AG08395 (cell line): Measurements from ENCODE around the gene SDCBP2.

Experiments used
- DNase-seq: peaks from one replicate; pipeline ENCODE4 v3.0.0; 2012; ENCODE audit warnings: mixed read lengths, low spot score

SDCBP2 gene

DNA sequence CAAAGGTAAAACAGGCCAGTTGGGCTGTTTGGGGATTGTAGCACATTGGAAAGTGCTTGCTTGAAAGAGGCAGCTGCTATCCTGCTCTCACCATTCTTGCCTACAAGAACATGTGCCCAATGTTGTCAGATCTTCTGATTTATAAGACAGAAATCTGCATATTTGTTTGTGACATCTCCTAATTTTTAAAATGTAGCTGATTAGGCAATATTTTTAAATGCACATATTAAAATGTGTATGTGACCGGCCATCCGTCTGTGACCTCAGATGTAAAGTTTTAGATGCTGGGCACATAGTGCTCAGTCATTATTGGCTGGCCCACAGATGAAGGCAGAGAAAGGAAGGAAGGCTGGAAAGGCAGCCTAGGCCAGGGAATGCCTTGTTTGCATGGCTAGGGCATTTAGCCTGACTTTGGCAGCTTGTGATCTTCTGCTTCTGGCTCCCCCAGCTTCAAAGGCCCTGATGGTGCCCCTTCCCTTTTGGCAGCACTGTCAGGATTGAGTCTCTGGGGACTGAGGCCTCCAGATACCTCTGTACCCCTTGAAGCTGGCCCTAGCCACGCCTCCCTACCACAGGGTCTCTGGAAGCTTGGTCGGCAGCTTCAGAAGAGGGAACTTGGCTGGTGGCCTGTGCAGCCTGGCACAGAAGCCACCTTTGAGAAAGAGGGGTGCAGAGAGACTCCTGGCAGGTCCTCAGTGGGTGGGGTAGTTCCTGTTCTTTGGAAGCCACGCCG lies 56.4 kb downstream of the SDCBP2 start:
- DNase-seq, result no peak

DNA sequence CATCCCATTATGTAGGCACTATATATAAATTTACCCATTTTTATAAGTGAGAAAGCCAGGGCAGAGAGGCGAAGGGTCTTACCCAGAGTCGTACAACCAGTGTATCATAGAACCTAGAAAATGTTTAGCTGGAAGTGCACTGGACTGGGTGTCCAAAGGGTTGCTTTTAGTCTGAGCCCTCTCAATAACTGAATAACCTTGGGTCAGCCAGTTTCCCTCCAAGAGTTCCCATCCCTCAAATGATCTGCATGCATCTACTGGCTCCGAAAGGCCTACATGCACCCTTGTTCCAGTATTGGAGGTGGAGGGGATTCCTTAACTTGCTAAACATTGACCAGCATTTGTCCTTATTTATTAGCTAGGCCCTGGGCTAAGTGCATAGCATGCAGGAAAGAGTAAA lies 59.1 kb downstream of the SDCBP2 start:
- DNase-seq, result no peak

DNA sequence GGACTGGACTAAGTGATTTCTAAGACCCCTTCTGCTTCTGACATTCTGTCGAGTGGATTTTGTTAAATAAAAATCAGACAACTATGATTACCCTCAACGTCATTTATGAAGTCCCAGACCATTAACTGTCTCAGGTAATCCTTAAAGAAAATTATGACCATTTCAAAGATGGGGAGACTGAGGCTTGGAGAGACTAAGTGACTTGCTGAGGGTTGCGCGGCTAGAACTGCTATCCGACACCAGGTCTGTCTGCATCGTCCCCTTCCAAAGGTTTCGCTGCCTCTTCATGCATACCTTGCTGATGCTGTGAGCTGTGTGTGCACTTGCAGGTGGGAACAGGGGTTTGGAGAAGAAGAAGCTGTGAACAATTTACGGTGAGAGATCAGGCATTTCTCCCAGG lies 59.7 kb downstream of the SDCBP2 start:
- no peak for DNase-seq

DNA sequence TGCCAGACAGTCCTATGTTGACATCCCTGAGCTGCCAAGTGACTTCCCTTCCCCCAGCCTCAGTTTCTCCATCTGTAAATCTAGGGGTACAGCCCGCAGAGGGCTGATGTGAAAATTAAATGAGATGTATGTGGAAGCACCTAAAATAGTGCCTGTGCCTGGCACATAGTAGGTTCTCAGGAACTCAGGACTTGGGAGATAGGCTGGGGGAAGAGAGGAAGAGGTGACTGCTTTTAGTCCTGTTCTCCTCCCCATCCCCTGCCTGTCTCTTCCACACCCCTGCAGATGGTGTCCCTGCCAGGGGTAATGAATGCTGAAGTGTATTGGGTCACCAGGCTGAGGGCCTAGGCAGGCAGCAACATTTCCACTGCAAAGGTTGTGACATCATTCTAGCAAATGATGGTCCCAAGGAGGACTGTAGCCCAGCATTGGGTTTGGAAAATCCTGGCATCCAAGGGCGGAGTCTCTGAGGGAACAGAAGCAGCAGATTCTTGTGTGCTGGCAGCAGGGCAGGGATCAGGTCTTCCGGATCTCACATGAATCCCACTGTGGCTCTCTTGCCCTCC lies 61.0 kb downstream of the SDCBP2 start:
- no peak for DNase-seq

DNA sequence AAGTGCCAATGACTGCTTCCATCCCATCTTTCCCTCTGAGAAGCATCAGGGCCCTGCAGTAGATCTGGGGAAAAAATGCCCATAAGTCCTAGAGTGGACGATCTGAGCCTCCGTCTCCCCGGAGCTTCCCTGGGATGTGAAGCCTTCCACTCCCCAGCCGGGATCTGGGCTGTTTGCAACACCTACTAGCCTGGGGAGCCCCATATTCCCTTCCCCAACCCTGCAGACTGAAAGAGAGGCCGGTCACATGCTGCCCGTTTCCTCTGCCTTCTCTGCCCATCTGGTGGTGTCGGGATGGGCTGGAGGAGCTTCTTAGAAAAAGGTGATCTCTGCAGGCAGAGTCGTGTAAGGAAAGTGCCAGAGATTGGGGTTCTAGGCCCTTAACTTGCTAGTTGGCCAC lies 61.8 kb downstream of the SDCBP2 start:
- DNase-seq, result no peak

DNA sequence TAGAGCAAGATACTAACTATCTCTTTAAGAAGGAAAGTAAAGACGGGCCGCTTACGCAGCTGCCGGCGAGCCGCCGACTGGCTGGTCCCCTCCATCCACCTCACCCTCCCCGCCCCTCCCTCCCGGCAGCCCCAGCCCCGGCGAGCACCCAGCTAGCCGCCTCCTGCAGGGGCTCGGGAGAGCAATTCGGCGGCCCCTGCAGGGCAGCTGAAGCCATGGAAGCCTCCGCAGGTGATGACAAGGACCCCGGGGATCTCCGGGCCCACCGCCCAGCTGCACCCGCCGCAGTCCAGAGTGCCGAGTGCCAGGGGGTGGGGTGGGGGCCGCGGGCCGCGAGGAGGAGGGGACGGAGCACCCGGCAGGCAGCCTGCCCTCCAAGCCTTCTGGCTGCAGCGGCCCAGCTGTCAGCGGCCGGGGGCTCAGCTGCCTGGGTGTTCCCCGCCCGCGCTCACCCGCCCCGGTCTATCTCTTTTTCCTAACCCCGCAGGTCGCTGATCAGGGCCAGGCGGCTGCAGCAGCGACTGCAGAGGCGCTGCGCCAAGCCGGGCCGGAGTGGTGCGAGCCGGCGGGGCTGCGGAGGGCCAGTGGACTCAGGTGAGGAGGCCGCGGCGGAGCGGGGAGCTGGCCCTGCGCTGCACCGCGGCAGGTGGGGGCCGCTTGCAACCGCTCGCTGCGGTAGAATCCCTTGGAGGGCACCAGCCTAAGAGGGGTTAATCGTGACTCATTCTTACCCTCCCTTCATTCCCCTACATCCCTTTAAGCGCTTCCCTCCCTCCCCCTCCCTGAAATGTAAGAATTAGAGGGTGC lies 62.6 kb downstream of the SDCBP2 start, which contains the start of gene SNPH:
Gene SNPH (plus strand): TSS at position 128 of the 807 bp plus-strand sequence. CDS start 29,946 bp downstream, outside the sequence.
- DNase-seq, result peak; percentile 85

DNA sequence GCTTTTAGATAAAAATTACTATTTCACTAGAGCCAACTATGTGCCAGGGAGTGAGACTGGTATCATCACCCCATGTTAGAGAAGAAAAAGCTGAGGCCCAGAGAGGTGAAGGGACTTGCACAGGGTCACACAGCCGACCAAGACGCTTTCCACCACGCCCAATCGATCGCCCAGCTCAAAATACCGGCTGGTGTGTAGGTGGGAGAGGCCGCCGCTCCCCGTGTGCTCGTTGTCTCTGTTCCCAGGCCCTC lies 63.1 kb downstream of the SDCBP2 start:
- no peak for DNase-seq

DNA sequence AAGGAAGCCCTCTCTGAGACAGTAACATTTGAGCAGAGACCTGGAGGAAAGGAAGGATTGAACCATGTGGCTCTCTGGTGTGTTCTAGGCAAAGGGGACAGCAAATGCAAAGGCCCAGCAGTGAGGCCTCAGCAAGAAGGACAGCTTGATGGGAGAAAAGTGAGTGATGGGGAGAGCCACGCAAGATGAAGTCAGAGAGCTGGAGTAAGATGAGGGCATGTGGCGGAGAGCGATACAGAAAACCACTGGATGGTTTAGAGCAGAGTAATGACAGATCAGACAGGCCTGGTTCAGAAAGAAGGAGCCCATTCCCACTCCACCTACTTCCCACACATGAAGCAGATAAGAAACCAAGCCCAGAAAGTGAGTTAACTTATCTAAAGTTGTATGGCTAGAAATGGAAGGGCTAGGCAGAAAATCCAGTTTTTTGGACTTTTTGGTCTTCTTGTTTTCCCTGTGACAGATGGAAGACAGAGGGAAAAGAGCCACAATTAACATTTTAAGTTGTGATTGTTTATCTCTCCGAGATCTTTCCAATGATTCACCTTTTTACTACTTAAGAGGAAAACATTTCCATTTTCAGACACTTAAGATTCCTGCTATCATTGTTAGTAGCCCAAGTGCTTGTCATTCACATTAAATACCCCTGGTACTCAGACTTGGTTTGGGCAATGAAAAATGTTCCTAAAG lies 63.6 kb downstream of the SDCBP2 start:
- no peak for DNase-seq

DNA sequence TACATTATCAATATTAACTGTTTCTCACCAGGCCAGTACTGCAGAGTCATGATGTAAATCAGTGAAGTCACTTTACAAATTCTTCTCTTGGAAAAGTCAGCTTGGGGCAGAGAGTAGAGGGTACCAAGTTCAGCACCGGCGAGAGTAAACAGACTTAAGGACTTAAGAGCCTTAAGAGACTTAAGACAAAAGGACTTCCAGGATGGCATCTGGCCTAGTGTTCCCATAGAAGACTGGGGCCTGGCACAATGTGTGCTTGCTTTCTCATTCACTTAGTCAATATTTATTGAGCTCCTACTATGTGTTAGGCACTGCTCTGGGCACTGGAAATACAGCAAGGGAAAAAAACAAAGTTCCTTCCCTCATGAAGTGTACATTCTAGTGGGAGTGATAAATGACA lies 64.2 kb downstream of the SDCBP2 start:
- DNase-seq, result no peak

DNA sequence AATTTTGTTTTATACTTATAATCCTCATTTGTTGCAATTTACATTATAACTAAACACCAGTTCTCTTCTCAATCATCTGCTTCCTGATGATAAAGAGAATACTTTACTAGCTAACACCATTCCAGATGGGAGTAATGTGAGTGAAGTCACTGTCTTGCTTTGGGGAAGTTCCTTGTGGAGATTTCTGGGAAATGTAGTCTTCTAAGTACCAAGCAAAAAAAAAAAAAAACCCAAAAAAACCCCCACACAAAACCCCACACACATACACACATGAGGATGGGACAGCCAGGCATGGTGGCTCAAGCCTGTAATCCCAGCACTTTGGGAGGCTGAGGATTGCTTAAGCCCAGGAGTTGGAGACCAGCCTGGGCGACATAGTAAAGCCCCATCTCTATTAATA lies 65.1 kb downstream of the SDCBP2 start:
- DNase-seq, result peak; percentile 26
